ENCODE measurements around the gene TXNDC12.
"Not testable (repeated sequence)": the region's sequence is repeated elsewhere in the genome, so short reads cannot be mapped to it uniquely, and the experiment has no call there.

The TXNDC12 gene

DNA sequence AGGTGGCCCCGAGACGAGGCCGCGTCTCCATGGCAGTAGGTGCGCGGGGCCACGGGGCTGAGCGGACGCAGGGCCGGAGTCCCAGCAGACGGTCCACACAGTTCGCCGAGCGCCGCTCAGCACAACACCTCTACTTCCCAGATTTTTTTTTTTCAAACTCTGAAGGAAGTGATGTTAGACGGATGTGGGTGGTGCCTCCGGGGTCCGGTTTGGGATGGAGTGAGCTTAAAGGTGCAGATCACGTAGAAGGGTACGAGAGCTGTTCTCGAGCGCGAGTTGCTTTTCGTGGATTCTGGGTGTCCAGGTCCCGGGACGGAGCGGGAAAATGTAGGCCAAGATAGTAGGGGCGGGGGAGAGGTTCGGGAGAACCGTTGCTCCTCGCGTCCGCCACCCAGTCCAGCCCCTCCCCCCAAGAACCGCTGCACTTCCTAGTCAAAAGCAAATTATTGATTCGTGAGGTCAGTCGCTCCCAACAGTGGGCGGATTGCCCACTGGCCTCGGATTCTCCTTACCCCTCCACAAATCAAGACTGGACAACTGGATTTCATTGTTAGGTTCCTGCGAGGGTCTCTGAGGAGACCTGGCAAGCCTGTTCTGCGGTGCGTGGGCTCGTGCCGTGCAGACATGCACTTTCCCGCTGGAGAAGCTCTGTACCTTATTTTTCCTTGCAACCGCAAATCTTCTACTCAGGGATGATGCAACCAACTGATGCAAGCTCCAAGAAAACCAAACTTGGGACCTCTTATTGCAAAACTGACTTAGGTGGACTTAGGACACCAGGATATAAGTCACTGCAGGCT, at the start of gene TXNDC12:
Gene TXNDC12 (minus strand): TSS at position 126 of the 800 bp plus-strand sequence. CDS start 95 bp downstream, at position 31.
- peak; percentile 77 to 85 for DNase-seq

DNA sequence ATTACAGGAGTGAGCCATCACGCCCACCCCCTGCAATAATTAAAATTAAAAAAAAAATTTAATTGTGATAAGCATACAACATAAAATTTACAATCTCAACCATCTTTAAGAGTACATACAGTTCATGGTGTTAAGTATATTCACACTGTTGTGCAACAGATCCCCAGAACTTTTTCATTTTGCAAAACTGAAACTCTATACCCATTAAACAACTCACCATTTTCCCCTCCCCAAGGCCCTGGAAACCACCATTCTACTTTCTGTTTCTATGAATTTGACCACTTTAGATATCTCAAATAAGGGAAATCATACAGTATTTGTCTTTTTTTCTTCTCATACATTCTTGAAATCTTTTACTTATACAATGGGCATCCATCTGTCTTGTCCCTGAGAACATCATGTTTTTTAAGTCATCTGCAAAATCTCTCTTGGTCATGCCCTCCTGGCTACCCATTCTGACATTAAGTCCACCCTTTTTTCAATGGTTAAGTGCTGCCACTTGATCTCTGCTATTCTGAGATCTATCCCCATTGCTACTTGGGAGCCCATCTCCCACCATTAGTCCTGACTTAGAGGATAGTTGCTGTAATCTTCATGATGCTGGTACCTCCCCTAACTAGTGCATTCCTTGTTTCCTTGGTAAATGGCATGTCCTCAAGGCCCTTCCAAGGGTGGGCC, 47.5 kb upstream of the TXNDC12 start:
- DNase-seq, result no peak

DNA sequence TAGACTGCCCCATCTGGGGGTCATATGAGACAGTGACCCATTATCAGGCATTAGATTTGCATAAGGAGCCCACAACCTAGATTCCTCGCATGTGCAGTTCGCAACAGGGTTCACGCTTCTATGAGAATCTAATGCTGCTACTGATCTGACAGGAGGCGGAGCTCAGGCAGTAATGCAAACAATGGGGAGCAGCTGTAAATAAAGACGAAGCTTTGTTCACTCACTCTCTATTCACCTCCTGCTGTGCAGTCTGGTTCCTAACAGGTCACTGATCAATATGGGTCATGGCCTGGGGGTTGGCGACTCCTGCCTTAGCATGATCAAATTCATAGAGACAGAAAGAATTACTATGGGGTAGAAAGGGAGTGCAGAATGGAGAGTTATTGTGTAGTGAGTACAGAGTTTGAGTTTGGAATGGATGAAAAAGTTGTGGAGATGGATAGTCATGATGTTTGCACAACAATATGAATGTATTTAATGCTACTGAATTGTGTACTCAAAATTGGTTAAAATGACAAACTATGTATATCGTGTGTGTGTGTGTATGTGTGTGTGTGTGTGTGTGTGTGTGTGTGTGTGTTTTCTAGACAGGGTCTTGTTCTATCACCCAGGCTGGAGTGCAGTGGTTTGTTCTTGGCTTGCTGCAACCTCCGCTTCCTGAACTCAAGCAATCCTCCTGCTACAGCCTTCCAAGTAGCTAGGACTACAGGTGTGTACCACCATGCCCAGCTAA, 43.3 kb upstream of the TXNDC12 start:
- DNase-seq, result no peak

DNA sequence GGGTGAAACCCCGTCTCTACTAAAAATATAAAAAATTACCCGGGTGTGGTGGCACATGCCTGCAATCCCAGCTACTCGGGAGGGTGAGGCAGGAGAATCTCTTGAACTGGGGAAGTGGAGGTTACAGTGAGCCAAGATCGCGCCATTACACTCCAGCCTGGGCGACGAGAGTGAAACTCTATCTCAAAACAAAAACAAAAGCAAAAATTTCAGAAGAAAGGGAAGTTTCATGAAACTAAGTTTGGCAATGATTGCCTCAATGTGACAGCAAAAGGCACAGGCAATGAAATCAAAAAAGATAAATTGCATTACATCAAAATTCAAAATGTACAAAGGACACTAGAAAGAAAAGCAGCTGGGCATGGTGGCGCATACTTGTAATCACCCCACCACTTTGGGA, 41.2 kb upstream of the TXNDC12 start:
- no peak for DNase-seq

DNA sequence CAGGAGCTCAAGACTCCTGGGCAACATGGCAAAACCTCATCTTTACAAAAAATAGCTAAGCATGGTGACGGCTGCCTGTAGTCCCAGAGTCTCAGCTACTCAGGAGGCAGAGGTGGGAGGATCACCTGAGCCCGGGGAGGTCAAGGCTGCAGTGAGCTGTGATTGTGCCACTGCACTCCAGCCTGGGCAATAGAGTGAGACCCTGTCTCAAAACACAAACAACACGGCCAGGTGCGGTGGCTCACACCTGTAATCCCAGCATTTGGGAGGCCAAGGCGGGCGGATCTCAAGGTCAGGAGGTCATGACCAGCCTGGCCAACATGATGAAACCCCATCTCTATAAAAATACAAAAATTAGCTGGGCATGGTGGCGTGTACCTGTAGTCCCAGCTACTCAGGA, 39.3 kb upstream of the TXNDC12 start:
- DNase-seq, result not testable (repeated sequence)

DNA sequence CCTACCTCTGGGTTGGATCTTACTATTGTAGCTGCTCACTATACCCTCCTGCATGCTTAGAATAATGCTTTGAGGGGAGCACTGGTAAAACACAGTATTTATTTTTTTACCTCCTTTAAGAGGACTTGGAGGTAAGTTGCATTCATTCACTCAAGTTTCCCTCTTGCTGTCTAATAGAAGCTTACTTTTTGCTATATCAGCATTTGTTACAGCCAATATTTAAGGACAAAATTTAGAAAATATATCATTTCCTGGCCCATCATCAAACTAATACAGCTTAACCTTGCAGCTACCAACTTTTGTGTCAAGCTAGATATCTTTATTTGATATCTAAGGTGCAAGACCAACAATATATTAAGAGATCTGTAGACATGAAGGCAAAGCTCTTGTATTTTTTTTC, 32.9 kb upstream of the TXNDC12 start:
- not testable (repeated sequence) for DNase-seq

DNA sequence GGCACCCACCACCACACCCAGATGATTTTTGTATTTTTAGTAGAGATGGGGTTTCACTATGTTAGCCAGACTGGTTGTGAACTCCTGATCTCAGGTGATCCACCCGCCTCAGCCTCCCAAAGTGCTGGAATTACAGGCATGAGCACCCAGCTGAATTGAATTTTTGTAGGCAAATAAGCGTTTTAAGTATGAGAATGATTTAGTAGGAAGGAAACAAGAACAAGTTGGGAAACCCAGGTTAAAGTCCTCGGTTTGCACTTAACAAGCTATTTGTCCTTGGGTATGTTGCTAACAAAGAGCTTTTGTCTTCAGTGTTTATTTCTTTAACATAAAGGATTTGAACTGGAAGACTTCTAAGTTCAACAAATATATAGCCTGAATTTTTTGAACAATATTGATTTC, 25.0 kb upstream of the TXNDC12 start:
- no peak for DNase-seq

DNA sequence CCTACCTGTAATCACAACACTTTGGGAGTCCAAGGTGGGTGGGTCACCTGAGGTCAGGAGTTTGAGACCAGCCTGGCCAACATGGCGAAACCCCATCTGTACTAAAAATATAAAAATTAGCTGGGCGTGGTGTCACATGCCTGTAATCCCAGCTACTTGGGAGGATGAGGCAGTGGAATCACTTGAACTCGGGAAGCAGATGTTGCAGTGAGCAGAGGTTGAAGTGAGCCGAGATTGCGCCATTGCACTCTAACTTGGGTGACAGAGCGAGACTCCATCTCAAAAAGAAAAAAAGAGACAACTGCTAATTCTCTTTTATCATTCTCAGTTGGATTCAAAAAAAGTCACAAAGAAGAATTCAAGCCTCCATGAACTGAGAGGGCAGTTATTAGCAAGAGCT, 22.3 kb upstream of the TXNDC12 start:
- not testable (repeated sequence) for DNase-seq

DNA sequence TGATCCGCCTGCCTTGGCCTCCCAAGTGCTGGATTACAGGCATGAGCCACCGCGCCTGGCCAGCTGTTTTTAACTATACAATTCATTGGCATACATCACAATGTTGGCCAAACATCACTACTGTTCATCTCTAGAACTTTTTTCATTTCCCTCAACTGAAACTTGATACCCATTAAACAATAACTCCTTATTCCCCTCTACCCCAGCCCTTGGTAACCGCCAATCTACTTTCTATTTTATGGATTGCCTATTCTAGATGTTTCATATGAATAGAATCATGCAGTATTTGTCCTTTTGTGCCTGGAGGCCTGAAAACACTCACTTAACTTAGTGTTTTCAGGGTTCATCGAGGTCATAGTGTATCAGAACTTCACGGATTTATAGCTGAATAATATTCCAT, 17.3 kb upstream of the TXNDC12 start:
- no peak for DNase-seq

DNA sequence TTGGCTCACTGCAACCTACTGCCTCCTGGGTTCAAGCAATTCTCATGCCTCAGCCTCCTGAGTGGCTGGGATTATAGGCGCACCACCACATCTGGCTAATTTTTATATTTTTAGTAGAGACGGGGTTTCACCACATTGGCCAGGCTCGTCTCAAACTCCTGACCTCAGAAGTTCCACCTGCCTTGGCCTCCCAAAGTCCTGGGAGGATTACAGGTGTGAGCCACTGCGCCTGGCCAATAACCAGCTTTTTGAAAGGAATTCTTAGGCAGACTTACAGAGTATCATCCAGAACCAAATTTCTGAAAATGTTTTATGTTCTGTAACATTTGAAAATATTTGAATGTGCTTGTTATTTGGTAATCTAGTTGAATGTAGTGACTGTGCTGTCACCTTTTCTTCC, 15.7 kb upstream of the TXNDC12 start:
- DNase-seq, result no peak

DNA sequence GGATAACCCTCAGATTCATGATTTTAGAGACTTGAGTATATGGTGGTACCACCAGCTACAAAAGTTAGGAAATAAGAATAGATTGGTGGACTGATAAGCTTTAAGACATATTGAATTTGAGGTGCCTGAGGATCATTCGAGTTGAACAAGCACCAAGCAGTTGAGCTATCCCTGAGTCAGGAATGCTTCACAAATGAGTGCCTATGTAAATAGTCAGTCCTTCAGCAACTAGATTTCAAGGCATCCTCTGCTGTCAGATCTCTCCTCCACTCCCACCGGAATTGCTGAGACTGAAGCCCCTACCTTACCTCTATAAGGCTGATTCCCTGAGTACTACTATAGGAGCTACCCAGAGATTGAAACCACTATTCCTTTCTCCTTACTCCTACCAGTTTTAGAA, 8.2 kb upstream of the TXNDC12 start:
- no peak for DNase-seq

DNA sequence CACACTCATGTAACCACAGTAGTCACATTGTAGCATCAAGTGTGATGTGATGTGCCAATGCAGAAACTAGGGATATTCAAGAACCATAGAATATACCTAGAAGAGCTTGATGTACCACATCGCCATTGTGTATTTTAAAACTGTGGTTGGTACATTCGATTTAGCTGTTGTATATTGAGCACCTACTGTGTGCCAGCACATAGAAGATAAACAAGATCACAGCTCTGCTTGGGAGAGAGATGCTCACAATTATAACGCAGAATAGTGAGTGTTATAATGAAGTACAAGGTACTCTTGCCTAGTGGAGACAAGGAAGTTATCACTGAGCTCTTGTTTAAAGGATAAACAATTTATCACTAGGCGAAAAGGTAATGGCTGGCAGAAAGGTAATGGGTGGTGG, 5.8 kb upstream of the TXNDC12 start:
- no peak for DNase-seq

DNA sequence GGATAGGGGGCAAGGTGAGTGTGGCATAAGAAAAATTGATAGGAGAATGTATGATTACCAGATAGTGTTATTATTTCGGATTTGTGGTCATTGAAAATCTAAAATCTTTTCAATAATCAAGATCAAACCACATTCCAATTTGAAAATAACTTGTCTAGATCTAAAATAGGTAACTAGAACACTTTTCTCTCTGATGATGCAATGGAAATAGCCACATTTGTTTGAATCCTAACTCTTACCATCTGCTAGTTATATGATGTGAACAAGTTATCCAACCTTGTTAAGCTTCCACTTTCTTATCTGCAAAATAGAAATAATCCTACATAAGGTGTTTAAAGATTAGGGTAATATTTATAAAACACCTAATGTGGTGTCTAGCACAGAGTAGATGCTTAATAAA, 4.9 kb upstream of the TXNDC12 start:
- no peak for DNase-seq

DNA sequence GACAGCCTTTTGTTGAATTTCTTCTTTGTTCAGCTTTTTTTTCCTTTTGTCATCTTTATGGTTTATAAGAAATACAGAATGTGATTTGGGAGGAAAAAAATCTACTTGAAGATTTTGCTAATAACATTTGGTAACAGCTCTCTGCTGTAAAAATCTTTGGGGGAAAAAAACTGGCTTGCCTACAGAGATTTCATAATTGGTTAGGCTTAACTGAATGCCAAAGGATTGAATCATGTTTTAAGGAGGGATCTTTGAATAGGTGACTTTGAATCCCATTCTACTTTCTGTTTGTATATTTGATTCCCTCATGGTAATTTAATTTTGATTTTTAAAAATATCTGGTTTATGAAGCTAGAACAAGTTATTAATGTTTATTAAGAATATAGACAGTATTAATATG, 4.3 kb upstream of the TXNDC12 start:
- no peak for DNase-seq

DNA sequence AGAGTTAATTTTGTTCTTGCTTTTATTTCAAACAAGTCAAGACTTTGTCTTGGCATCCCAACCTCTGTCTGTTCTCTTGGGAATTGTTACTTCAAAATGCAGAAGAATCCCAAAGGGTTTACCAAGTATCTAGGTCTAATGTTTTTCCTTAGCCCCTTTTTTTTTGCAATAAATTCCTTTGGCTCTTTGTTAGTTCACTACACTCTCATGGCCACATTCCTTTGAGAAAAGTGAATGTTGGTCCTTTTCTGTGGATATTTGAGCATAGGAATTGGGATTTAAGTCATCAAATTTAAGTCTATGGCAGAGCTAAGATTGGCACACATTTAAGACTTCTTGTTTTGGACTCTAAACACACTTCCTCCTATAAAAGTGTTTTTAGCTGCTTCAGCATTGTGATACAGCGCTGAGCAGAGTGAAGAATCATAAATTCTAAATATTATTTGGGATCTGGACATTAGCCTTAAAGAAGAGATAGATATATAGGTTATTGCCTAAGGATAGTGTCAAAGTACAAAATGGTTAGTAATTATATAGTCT, 3.0 kb upstream of the TXNDC12 start:
- DNase-seq, result no peak

DNA sequence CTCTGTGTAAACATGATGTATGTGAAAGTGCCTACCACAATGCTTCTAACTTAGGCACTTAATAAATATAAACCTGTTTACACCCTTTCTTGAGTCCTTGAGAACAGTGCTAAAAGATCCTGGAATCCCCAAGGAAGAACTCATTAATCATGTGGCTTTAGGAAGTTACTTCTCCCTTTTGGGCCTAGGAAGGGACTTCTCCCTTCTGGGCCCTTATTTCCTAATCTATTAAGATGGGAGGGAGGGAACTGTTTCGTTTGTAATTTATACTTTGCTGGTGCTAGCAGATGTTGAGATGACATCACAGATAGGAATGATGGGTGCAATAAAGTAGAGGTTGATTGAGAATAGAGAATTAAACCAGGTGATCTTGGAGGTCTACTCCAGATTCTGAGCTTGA, 2.3 kb upstream of the TXNDC12 start:
- no peak for DNase-seq

DNA sequence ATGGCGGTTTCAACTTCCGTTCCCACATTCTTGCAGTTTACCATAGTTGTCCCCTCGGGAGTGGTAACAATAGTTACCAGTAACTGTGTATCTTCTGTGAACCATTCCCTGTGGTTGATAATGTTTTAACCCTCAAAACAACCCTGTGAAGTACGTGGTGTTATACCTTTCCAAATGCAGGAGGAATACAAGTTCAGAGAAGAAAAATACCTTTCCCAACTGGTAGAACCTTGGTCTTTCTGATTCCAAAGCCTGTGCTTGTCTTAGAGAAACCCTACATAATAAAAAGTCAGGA, 1.9 kb upstream of the TXNDC12 start:
- DNase-seq, result no peak

DNA sequence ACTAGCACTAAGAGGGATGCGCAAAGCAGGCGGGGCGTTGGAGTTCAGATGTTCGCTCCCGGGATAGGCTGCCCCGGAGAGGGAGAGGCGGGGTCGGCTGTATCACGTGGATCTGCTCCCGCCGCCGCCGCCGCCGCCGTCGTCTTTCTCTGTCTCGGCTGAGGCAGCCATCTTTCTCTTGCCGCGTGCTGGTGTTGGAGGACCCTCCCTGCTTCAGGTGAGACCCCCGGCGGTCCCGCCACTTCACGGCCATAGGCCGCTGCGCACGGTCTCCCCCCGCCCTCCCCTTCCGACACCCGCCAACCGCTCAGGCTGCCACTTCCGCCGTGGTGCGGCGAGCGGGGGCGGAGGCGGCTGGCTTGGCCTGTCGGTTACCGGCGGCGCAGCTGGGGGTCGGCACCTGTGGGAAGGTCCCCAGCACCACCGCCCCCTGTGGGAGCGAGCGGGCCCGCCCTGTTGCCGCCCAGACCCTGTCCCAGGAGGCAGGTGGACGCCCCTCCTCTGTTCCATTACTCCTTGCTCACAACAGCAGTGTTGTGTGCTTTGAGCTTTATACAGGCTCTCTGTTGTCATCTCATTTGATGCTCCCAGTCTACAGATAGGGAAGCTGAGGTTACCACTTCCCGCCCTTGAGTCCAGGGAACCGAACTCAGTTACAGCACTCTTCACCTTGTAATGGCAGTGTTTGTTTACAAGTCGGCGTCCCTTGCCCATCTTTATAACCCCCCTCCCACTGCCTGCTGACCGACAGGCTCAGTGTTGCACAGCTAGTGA, 1.4 kb upstream of the TXNDC12 start, which contains the start of gene BTF3L4:
Gene BTF3L4 (plus strand): TSS at position 133 of the 774 bp plus-strand sequence. CDS start 3,553 bp downstream, outside the sequence.
- peak; percentile 91 to 92 for DNase-seq

DNA sequence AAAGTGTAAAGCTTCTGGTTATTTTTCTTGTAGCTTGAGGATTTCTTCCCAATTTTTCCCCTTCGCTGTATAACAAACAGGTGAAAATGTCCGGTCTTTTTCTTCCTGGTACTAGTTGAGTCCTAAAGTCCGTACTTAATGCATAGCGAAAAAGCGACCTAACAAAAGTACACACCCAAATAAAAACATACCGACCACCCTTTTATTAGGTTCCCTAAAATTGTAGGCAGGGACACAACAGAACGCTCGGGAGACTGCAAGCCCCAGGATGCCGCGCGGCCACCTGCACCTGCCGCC, 823 bp upstream of the TXNDC12 start:
- no peak for DNase-seq

DNA sequence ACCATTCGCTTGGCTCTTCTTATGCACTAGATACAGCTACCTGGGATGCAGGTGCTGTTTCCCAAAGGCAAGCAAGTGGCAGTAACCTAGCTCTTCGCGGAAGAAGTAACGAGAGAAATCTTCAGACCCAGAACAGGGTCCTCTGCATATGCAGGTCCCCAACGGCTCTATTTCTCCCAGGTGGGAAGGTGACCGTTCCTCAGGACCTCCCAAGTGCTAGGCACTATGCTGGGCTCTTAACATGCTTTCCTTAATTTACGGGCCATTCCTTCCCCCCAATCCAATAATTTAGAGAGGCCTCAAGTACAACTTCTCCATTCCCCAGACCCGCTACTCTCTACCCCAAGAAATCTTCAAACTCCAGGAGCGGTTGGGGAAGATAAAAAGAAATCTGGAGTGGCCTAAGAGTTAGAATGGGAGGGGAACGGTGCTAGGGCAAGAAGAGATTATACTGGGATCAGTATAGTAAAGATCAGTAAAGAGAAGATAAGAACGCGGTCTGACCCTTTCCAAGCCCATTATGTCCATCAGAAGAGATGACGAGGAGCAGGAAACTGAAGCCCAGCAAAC, 410 bp downstream of the TXNDC12 start:
- DNase-seq, result no peak

DNA sequence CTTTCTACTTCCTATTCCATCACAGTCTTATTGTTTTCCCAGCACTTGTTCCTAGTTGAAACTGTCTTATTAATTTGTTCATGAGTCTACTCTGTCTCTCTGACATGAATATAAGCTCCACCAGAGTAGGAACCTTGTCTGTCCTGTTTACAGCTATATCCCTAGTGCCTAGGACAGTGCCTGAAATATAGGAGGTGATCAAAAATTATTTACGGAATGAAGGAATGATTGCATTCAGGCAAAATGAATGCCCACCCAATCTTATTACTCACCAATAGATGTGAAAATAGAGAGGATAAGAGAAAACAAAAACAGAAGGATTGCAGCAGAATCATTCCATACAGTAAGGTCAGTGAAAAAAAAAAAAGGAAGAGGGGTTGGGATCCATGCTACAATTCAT, 1.1 kb downstream of the TXNDC12 start:
- DNase-seq, result no peak

DNA sequence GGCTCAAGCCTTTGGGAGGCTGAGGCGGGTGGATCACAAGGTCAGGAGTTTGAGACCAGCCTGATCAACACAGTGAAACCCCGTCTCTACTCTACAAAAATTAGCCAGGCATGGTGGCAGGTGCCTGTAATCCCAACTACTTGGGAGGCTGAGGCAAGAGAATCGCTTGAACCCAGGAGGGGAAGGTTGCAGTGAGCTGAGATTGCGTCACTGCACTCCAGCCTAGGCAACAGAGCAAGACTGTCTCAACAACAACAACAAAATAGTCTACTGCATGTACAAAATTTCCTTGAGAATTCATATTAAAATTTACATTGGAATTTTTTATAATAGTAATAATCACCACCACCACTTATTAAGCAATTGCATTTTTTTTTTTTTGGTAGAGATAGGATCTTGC, 5.7 kb downstream of the TXNDC12 start:
- not testable (repeated sequence) for DNase-seq
